HG03045 (cell line): ENCODE data around the gene VIPR2.

Experiments used
- ATAC-seq: cut with Tn5 transposase; IDR thresholded peaks from one replicate; pipeline ENCODE4 v1.9.1; 2021; ENCODE audit warnings: mild to moderate bottlenecking, moderate library complexity; ENCODE audit not compliant: unreplicated experiment

VIPR2 gene

DNA sequence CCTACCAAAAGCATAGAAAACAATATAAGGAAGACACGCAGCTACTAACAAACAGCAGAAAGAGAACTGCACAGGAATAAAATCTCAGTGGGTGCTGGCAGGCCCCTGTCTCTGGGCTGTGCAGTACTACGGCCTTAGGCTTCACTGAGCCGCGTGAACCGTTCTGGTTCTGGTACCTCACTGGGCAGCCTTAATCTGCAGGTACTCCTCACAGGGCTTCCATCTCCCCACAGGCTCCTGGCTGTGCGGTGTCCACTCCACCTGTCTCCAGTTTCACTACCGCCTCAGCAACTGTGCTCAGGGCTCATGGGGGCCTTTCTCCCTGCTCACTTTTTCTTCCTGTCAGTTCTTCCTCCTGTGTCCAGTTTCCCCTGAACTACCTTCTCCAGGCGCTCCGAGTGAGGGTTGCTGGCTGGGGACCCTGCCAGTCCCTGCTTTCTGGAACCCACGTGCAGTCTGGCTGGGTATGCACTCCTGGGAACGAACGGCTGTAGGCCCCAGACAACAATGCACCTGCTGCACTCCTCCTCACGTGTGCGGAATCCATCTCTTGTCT lies 75.7 kb downstream of the VIPR2 start:
- ATAC-seq: no peak

DNA sequence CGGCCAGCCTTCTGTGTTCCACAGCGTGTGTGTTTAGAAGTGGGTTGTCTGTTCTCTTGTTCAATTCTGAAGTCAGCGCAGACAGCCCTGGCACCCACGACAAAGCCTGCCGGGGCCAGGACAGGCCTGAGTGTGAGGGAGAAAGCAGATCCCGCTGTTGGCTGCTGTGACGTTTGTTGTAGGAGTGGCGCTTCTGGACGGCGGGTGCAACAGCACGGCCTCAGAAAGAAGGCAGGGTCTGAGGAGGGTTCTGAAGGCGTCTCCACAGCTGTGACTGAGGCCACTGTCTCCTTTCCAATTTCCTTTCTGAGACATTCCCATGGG lies 76.2 kb downstream of the VIPR2 start:
- ATAC-seq: no peak

DNA sequence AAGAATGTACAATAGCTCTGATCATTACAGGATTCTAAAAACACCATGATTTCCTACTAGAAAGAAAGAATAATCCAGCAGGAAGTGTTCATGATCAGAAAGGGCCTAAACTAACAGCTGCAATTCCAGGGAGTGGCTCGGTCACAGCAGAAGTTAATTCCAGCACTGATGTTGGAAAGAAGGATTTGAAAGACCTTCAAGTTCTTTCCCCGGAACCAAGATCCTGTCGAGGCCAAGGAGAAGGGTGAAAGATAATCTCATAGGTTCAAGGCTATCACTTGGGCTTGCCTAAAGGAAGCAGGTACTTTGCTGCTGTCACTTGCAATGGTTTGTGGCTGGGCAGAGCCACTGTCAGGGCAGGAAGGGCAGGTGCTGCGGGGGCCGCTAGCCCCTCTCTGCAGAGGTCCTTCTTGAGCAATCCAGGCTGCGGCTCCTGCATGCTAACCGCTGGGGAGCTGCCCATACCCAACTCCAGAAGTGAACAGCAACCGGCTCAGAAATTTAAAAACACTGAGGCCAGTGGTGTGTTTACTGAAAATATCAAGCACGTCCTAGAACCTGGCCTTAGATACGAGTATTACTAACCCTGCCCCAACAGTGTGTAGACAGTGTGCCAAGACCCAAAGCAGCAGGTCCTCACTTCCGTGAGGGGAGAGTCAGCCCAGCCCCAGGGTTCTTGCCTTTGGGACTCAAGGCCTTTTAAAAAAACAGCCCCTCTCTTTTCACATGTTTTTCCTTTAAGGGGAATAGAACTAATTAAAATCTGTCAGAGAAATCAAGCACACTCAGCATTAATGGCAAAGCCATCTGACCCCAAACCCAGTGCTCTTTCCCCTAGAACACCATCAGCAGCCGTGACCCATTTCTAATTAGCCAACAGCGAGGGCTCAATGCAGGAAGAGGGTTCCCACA lies 76.8 kb downstream of the VIPR2 start:
- no peak for ATAC-seq

DNA sequence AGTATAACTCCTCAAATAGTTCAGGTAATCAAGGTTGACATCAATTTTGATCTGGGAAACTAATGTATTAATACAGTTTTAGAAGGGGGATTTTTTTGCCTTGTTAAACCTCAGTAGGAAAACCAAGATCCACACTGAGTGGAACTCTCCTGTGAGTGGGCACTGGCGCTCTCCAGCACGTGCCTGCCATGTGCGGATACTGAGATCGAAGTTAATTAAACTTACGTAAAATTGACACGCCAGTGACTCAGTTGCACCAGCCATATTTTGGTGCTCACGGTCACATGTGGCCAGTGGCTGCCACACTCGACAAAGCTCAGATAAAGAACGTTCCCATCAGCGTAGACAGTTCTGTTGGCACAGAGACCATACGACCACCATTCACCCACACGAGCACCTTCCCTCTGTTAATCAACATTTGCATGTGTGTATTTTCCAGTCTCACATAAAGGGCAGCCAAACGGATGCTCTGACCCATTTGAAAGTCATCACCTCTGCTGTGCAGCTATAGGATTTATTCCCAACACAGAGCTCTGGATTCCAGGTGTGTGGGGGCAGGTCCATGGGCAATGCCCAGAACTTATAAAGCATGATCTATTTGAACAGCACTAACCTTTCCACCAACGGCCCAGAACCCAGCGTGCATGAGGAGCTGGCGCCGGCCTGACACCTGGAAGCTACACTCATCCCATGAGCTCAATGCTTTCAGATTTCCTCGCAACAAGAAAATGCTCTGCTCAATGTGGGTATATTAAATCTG lies 77.7 kb downstream of the VIPR2 start:
- ATAC-seq: no peak

DNA sequence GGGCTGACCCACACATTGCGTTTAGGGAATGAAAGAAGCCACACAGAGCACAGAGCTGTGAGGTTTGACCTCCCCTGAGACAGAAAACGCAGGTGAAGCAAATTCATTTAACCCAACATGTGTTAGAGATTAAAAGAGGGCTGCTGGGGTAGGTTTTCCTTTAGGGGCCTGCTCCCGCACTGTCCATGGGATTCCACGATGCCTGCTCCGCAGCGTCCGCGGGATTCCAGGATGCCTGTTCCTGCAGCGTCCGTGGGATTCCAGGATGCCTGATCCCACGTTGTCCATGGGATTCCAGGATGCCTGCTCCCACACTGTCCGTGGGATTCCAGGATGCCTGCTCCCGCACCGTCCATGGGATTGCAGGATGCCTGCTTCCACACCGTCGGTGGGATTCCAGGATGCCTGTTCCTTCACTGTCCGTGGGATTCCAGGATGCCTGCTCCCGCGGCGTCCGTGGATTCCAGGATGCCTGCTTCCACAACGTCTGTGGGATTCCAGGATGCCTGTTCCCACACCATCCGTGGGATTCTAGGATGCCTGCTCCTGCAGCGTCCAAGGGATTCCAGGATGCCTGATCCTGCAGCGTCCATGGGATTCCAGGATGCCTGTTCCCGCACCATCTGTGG lies 78.7 kb downstream of the VIPR2 start:
- no peak for ATAC-seq

DNA sequence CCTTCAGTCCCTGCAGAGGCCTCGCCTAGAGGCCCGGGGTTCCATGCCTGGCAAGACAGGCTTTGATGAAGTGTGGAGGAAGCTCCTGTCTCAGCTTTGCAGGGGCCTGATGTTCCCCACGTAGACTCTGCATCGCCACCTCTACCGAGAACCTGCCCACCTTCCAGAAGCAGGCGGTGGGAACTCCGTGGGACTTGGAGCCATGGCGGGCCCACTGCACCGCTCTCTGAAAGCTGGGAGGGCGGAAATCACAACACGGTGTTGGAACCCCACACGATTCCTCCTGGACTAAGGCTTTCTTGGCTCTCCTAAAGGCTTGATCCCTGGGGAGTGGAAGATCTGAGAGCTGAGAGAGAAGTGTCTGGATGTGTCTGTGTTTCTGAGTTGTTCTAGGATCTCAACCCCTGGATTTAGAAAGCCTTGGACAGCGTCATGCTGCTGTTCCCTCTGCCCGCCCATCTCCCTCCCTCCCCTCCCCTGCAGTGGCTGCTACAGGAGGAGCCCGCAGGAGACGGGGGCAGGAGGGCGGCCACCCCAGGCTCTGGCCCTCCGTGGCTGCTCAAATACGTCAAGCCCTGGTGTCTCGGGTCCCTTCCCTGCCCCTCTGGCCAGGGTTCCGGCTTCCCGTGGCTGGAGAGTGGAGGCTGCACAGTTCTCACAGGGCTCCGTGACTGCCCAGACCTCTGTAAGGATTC lies 79.7 kb downstream of the VIPR2 start:
- no peak for ATAC-seq

DNA sequence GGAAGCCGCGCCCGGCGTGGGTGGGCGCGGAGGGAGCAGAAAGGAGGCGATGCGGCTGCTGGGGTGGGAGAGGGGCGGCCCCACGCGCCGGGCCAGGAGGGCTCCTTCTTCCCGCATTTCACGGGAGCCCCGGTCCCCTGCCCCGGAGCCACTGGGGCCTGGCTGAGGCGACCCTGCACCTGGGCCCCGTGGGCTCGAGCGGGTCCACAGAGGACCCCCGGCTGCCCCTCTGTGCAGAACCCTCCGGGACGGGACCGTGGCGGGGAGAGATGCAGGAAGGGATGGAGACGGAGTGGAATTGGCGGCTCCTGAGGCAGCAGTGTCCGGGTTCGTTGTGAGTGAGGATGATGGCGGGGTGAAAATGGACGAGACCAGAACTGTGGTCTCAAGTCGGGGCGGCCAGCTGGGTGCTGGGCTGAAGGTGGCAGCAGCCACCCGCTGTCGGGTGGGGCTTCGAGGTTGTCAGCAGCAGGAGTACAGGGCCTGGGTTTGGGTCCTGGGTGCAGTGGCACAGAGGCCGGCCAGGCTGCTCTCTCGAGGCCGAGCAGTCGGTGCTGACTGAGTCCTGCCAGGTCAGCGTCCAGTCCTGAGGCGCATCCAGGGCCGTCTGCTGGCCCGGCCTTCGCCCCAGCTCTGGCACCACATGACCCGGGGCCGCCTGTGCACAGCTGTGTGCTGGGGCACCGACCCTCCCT lies 80.4 kb downstream of the VIPR2 start:
- no peak for ATAC-seq

DNA sequence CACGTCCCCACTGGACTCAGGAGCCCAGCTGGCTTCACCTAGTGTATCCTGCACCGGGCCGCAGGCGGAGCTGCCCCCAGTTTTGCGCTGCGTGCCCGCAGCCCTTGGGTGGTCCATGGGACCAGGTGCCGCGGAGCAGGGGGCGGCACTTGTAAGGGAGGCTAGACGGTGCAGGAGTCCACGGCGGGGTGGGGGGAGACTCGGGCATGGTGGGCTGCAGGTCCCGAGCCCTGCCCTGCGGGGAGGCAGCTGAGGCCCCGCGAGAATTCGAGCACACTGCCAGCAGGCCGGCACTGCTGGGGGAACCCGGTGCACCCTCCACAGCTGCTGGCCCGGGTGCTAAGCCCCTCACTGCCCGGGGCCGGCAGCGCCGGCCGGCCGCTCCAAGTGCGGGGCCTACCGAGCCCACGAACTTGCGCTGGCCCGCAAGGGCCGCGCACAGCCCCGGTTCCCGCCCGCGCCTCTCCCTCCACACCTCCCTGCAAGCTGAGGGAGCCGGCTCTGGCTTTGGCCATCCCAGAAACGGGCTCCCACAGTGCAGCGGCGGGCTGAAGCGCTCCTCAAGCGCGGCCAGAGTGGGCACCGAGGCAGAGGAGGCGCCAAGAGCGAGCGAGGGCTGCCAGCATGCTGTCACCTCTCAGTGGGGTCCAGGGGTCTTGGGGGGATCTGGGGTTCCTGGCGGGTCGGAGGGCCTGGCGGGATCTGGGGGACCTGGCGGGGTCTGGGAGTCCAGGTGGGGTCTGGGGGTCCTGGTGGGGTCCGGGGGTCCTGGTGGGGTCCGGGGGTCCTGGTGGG lies 81.4 kb downstream of the VIPR2 start:
- no peak for ATAC-seq

DNA sequence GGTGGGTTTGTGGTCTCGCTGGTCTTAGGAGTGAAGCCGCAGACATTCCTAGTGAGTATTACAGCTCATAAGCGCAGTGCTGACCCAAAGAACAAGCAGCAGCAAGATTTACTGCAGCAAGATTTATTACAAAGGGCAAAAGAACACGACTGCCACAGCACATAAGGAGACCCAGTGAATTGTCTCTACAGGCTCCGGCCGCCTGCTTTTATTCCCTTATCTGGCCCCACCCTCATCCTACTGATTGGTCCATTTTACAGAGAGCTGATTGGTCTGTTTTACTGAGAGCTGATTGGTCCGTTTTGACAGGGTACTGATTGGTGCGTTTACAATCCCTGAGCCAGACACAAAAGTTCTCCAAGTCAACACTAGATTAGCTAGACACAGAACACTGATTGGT lies 82.1 kb downstream of the VIPR2 start:
- ATAC-seq: no peak

DNA sequence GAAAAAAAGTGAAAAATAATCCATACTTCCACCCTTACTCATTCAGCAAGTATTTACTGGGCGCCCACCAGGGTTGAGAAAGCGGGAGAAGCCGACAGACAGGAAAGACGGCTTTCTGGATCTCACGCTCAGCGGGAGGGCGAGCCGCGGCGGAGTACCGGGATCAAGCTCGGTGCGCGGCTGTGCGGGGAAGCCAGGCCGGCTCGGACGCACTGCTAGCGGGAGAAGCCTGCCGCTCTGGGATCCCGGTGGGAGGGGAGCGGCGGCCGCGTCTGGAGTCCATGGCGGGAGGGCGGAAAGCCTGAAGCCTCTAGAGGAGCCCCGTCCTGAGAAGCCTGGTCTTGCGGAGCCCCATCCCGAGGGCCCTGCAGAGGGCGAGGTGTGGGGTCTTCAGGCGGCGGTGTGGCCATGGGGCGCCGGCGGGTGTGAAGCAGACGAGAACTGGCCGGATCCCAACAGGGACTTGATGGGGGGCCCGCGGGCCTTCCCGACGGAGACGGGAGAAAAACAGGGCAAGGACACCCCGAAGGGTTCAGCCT lies 82.9 kb downstream of the VIPR2 start:
- no peak for ATAC-seq

DNA sequence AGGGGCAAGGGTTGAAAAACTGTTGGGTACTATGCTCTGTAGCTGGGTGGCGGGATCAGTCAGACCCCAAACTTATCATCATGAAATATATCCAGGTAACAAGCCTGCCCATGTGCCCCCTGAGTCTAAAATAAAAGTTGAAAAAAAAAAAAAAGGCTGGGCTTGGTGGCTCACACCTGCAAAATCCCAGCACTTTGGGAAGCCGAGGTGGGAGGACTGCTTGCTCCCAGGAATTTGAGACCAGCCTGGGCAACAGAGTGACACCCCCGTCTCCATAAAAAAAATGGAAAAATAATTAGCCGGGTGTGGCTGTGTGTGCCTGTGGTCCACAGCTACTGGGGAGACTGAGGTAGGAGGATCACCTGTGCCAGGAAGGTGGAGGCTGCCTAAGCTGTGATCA lies 83.5 kb downstream of the VIPR2 start:
- ATAC-seq: no peak

DNA sequence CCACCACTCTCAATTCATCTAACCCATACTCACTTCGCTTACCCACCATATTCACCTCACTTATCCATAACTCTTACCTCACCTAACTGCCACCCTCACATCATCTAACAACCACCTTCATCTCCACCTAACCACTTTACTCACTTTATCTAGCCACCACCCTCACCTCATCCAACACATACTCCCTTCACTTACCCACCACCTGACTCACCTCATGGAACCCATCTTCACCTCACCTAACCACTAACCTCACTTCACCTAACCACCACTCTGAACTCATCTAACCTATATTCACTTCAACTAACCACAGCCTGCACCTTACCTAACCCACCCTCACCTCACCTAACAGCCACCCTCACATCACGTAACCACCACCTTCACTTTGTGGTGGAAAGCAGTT lies 84.2 kb downstream of the VIPR2 start:
- no peak for ATAC-seq

DNA sequence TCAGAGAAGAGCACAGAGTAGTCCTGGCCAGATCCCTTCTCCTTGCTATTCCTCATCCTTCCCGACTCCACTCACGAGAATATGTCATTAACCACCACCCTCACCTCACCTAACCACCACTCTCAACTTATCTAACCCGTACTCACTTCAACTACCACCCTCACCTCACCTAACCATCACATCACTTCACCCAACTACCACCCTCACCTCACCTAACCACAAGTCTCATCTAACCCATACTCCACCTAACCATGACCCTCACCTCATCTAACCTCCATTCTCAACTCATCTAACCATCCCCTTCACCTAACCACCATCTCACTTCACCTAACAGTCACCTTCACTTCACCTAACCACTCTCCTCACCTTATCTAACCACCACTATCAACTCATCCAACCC lies 85.0 kb downstream of the VIPR2 start:
- no peak for ATAC-seq

DNA sequence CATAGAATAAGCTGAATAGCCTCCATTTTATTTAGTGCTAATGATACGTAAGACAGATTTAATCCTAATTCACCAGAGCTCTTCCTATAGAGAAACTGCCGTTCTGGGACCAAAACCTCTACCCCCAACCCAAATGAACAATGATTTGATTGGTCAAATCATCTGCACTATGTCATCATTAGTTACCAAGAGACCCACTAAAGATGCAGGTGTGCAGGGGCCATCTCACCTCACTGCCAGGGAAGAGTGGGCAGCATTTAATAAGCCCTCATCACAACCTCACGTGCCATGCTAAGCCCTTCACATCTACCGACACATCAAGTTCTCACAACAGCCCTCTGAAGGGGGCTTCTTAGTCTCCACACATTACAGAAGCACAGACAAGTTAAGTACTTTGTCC lies 87.0 kb downstream of the VIPR2 start:
- ATAC-seq: no peak

DNA sequence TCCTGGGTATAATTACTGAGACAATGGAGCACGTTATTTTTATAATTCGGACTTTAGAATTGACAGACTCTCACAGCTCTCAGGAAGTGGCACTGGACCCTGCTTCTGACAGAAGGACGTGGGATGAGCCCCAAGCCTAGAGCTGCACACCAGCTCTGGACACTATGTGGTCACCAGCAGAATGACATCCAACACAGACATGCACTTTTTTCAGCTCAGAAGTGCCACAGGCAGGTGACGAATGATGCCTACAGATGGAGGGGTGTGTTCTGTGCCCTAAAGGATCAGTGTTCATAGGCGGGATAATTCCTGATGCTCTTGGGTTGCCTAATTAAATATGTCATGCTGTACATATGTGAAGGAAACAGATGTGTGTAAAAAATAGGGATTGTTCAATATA lies 87.9 kb downstream of the VIPR2 start:
- ATAC-seq: no peak

DNA sequence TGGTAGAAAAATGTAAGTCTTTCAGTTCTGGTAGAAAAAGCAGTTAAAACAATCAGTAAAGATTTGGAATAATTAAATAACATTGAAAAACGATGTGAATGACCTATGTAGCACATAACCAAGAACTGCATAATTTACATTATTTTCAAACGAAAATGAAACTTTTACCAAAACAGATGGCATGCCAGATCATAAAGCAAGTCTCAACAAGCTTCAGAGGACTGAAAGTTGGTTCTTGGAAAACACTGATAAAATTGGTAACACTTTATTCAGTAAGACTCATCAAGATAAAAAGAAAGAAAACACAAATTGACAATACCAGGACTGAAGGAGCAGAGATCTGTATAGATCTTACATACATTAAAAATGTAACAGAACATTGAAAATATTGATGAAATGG lies 92.8 kb downstream of the VIPR2 start:
- ATAC-seq: no peak

DNA sequence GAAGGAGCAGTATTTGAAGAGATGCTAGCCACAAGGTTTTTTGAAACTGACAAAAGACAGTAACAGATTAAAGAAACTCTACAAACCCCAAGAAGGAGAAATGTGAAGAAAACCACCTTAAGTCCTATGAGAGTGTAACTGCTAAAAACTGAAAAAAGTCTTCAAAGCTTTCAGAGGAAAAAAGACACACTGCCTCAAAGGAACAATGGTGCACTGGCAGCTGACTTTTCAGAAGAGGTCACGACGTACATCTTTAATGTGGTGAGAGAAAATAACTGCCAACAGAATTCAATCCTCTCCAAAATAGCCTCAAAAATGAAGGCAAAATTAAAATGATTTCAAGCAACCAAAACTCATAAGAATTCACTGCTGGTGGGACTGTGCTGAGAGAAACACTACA lies 94.0 kb downstream of the VIPR2 start:
- ATAC-seq: no peak

DNA sequence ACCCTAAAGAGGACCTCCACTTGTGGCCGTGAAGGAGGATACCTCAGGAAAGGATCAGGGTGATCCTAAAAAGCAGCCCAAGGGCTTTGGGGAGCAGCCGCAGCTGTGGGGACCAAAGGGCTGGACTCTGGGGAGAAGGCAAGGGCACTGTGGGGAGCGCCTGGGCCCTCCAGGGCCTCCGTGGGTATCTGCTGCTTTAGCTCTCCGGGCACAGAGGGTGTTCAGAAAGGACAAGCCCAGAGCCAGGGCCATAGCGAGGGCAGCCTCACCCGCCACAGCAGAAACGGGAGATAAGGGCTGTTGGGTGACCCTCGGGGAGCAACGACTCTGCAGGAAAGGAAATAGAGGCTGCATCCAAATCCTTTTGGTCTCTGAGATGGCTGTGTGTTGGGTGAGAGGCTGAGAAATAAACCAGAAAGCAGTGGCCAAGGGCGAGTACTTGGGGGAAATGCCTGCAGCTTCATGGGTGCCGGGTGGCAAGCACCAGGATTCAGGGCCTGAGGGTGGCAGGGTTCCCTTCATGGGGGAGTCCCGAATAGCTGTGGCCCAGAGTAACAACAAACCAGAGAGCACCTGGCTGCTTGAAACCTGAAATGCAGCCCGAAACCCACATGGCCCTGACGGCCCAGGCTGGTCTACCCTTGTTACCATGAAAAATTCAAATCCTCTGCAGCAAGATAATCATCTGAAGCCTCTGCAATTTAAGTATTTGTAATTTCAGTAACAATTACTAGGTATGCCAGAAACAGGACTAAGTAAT lies 95.2 kb downstream of the VIPR2 start:
- no peak for ATAC-seq

DNA sequence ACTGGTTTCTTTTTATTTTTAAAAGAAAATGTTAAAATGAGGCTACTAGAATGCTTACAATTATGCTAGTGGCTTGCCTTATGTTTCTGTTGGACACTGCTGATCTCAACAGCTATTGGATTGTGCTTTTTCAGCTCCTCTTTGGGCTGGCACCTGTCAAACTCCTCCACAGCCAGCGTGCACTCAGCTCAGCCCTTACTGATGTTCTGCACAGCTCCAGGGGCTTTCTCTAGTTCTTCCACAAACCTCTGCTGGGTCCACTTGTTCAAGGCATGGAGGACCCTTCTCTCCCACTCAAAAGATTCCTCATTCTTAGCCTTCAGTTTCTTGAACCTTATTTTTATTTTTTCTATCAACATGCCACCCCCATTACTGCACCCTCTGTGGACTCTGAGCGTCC lies 96.0 kb downstream of the VIPR2 start:
- ATAC-seq: no peak
